Esophagus squamous epithelium (tissue), 5 donors: Measurements from ENCODE around the gene PYGB. TPM values are rescaled to one million over a fixed set of nuclear protein-coding genes. Genes with fewer than 3 reads are reported as not detected.

Experiments
- DNase-seq: peaks from one replicate; lab custom pipeline; 2025; lab: John Stamatoyannopoulos, UW
- H3K27ac ChIP-seq, 4 donors: fragments of 200-600 bp; sonication (generic); one replicate each; pipeline ENCODE4 v1.5.1; 2016 to 2019; ENCODE audit warnings: mild to moderate bottlenecking in 1 of 4
- H3K27me3 ChIP-seq, 4 donors: fragments of 200-600 bp; sonication (generic); 1 replicate in 3 of 4; 2 replicates in 1 of 4; pipeline versions ENCODE4 v1.5.1 to v1.6.0; 2017 to 2021; ENCODE audit warnings: antibody characterized with exemption in 1 of 4
- H3K36me3 ChIP-seq, 3 donors: fragments of 200-600 bp; sonication (generic); one replicate each; pipeline ENCODE4 v1.5.1; 2016 to 2019
- H3K4me1 ChIP-seq, 3 donors: fragments of 200-600 bp; sonication (generic); one replicate each; pipeline ENCODE4 v1.5.1; 2017 to 2019
- H3K4me3 ChIP-seq, 4 donors: fragments of 200-600 bp; sonication (generic); 1 replicate in 3 of 4; 2 replicates in 1 of 4; pipeline ENCODE4 v1.5.1; 2016 to 2019; ENCODE audit warnings: mild to moderate bottlenecking in 2 of 4, moderate library complexity in 1 of 4
- H3K9me3 ChIP-seq, 3 donors: fragments of 200-600 bp; sonication (generic); one replicate each; pipeline ENCODE4 v1.5.1; 2016 to 2019
- CTCF ChIP-seq, 6 experiments: fragments of 450-650 bp in 4 of 6; fragments of 200-600 bp in 2 of 6; sonication (generic) in 2 of 6; IDR thresholded peaks; one replicate each; pipeline ENCODE4 v1.5.1; 2016 to 2019; ENCODE audit warnings: antibody characterized with exemption in 6 of 6, mild to moderate bottlenecking in 4 of 6, moderate library complexity in 4 of 6
- POLR2A ChIP-seq, 4 donors: fragments of 450-650 bp; IDR thresholded peaks; one replicate each; pipeline ENCODE4 v1.6.1; 2017; ENCODE audit warnings: antibody characterized with exemption in 4 of 4, mild to moderate bottlenecking in 4 of 4, moderate library complexity in 3 of 4
- WGBS, 2 donors: methylation state at CpG; one replicate each; pipeline ENCODE4 v1.1.5; 2018; 5-methylcytosine and 5-hydroxymethylcytosine counted together
- intact Hi-C: fragments of 100-400 bp; cut with DNase I; formaldehyde crosslinking; loops from one replicate; pipeline ENCODE4 v1.15.0; 2022
- total RNA-seq, 4 donors: library from RNA; depleted of rRNA; stranded (reverse); fragments of >200 nt; gene quantifications; one replicate each; pipeline ENCODE4 v1.1.0, GENCODE V29; 2016
- donor health status: DM: yes; HTN: yes; CAD: no.

The PYGB gene
- total RNA-seq, 4 donors from 2014 or later = 70.8 to 127 (median 95.6) TPM

GRCh38 chr20:25219365-25219764, 28.5 kb upstream of the PYGB start:
- H3K36me3 ChIP-seq = peaks cover 11 to 88% (median 15%) of the 10 kb centered on the region in 3 donors
- no peaks in the 10 kb centered on the region for H3K27me3 ChIP-seq
- DNase-seq = no peak
- no peaks in the 10 kb centered on the region for H3K9me3 ChIP-seq
- H3K27ac ChIP-seq = no peak overlapping the region
- peaks cover 5 to 35% (median 17%) of the 10 kb centered on the region in 3 donors for H3K4me1 ChIP-seq
- intact Hi-C loops = loop anchor here (10.0 kb wide), 1 partner anchor 65 kb away; no protein-coding TSS in a partner anchor
- no peak overlapping the region for H3K4me3 ChIP-seq
- no peak for TF ChIP-seq POLR2A (IDR thresholded peaks at IDR 0.05)
- WGBS, 2 donors = 96 to 100% methylated on average over 3 to 4 of the region's 7 CpGs

GRCh38 chr20:25220021-25220730, 27.7 kb upstream of the PYGB start:
- intact Hi-C loops = no loop called here
- no peaks in the 10 kb centered on the region for H3K27me3 ChIP-seq
- no peak overlapping the region for H3K27ac ChIP-seq
- no peak overlapping the region for H3K4me3 ChIP-seq
- whole genome bisulfite sequencing, 2 donors = 72 to 90% methylated on average over 4 to 6 of the region's 16 CpGs
- no peaks in the 10 kb centered on the region for H3K9me3 ChIP-seq
- H3K36me3 ChIP-seq = peaks cover 7 to 86% (median 10%) of the 10 kb centered on the region in 3 donors
- TF ChIP-seq CTCF (IDR thresholded peaks at IDR 0.05) (no peak), POLR2A (IDR thresholded peaks at IDR 0.05) (no peak)
- H3K4me1 ChIP-seq = peaks cover 5 to 35% (median 17%) of the 10 kb centered on the region in 3 donors
- no peak for DNase-seq

- no peaks in the 10 kb centered on the region for H3K27me3 ChIP-seq
- H3K36me3 ChIP-seq = peaks cover 0 to 86% (median 9%) of the 10 kb centered on the region in 3 donors
- no peaks in the 10 kb centered on the region for H3K9me3 ChIP-seq
- intact Hi-C loops = no loop called here
- TF ChIP-seq CTCF (IDR thresholded peaks at IDR 0.05) (no peak), POLR2A (IDR thresholded peaks at IDR 0.05) (no peak)
- H3K27ac ChIP-seq = no peak overlapping the region
- WGBS, 2 donors = 62 to 100% methylated on average over 5 to 9 of the region's 15 CpGs
- H3K4me3 ChIP-seq = no peak overlapping the region
- DNase-seq = no peak
- peaks cover 5 to 35% (median 17%) of the 10 kb centered on the region in 3 donors for H3K4me1 ChIP-seq
Observed at GRCh38 chr20:25220810-25221591, 26.9 kb upstream of the PYGB start.

GRCh38 chr20:25221592-25222460, 26.1 kb upstream of the PYGB start:
- peaks cover 5 to 42% (median 19%) of the 10 kb centered on the region in 3 donors for H3K4me1 ChIP-seq
- no peak for DNase-seq
- TF ChIP-seq CTCF (IDR thresholded peaks at IDR 0.05) (no peak), POLR2A (IDR thresholded peaks at IDR 0.05) (no peak)
- intact Hi-C loops = no loop called here
- peak overlapping the region in 3 of 4 donors; percentile 47 to 64 (median 62) for H3K27ac ChIP-seq
- WGBS, 2 donors = 85 to 87% methylated on average over 19 to 21 of the region's 29 CpGs
- H3K27me3 ChIP-seq = no peaks in the 10 kb centered on the region
- no peak overlapping the region for H3K4me3 ChIP-seq
- H3K9me3 ChIP-seq = no peaks in the 10 kb centered on the region
- peaks cover 0 to 78% (median 9%) of the 10 kb centered on the region in 3 donors for H3K36me3 ChIP-seq
